Right kidney (tissue), 1 donor: ENCODE data around the gene ALOXE3.
A peak's percentile ranks its signal among the peaks of the same experiment; 100 is the strongest.
"Not testable (repeated sequence)": the region's sequence is repeated elsewhere in the genome, so short reads cannot be mapped to it uniquely, and the experiment has no call there.

Experiments
- DNase-seq: peaks from one replicate; pipeline ENCODE4 v3.0.0-alpha.2; 2016

Gene ALOXE3

GRCh38 chr17:8121681-8122421 is 3.5 kb upstream of the ALOXE3 start:
- DNase-seq: peak; percentile 79

GRCh38 chr17:8121407-8121680 is 3.0 kb upstream of the ALOXE3 start:
- no peak for DNase-seq

- peak; percentile 31 for DNase-seq
Observed at GRCh38 chr17:8120520-8121406, 2.4 kb upstream of the ALOXE3 start.

- DNase-seq: peak; percentile 79
Observed at GRCh38 chr17:8119581-8120519, 1.5 kb upstream of the ALOXE3 start.

- DNase-seq: peak; percentile 95
Observed at GRCh38 chr17:8118769-8119580, 661 bp upstream of the ALOXE3 start.

GRCh38 chr17:8117367-8117979 is 841 bp downstream of the ALOXE3 start:
- DNase-seq: no peak

- DNase-seq: no peak
Observed at GRCh38 chr17:8116776-8117175, 1.5 kb downstream of the ALOXE3 start.

- no peak for DNase-seq
Observed at GRCh38 chr17:8110907-8111306, 7.4 kb downstream of the ALOXE3 start.

- DNase-seq: no peak
Observed at GRCh38 chr17:8110456-8110804, 7.9 kb downstream of the ALOXE3 start.

- DNase-seq: peak; percentile 82
Observed at GRCh38 chr17:8109661-8110455, 8.5 kb downstream of the ALOXE3 start.

GRCh38 chr17:8108972-8109660 is 9.2 kb downstream of the ALOXE3 start:
- peak; percentile 17 for DNase-seq

- DNase-seq: not testable (repeated sequence)
Observed at GRCh38 chr17:8106980-8107379, 11.3 kb downstream of the ALOXE3 start.

GRCh38 chr17:8105957-8106398 is 12.3 kb downstream of the ALOXE3 start:
- DNase-seq: no peak

GRCh38 chr17:8104911-8105310 is 13.4 kb downstream of the ALOXE3 start:
- no peak for DNase-seq

- no peak for DNase-seq
Observed at GRCh38 chr17:8103549-8103948, 14.8 kb downstream of the ALOXE3 start.

- DNase-seq: no peak
Observed at GRCh38 chr17:8101721-8102120, 16.6 kb downstream of the ALOXE3 start.

GRCh38 chr17:8100763-8101162 is 17.6 kb downstream of the ALOXE3 start:
- no peak for DNase-seq

GRCh38 chr17:8100111-8100510 is 18.2 kb downstream of the ALOXE3 start:
- no peak for DNase-seq

- no peak for DNase-seq
Observed at GRCh38 chr17:8096541-8096940, 21.8 kb downstream of the ALOXE3 start.

GRCh38 chr17:8095361-8095760 is 23.0 kb downstream of the ALOXE3 start:
- no peak for DNase-seq
